HepG2 (cell line): Measurements from ENCODE around the gene GTF2A1. TPM values are rescaled to one million over a fixed set of nuclear protein-coding genes. Genes with fewer than 3 reads are reported as not detected.

ENCODE experiments used
- CEBPB ChIP-seq: IDR thresholded peaks from 2 replicates; pipeline ENCODE4 v1.6.1; 2011; ENCODE audit warnings: low read depth, low read length, improper control_type of control experiment, borderline replicate concordance
- DBP ChIP-seq: sonication (generic); formaldehyde crosslinking; IDR thresholded peaks from 2 replicates; pipeline ENCODE4 v1.4.0; 2020; ENCODE audit warnings: missing genetic modification reagents; ENCODE audit errors: not compliant biosample characterization
- ELF1 ChIP-seq: sonication (generic); formaldehyde crosslinking; IDR thresholded peaks from 2 replicates; pipeline ENCODE4 v1.4.0; 2020; ENCODE audit warnings: missing genetic modification reagents
- GPBP1L1 ChIP-seq: sonication (generic); formaldehyde crosslinking; IDR thresholded peaks from 2 replicates; pipeline ENCODE4 v1.5.0; 2020; ENCODE audit warnings: mild to moderate bottlenecking, missing genetic modification reagents
- GTF3A ChIP-seq: sonication (generic); formaldehyde crosslinking; conservative IDR thresholded peaks from 2 replicates; pipeline ENCODE4 v1.4.0; 2020; ENCODE audit warnings: mild to moderate bottlenecking, missing genetic modification reagents
- NRL ChIP-seq: sonication (generic); formaldehyde crosslinking; IDR thresholded peaks from 2 replicates; pipeline ENCODE4 v1.5.0; 2020; ENCODE audit warnings: missing genetic modification reagents, mild to moderate bottlenecking, moderate library complexity, borderline replicate concordance
- PCBP1 ChIP-seq: fragments of 200-400 bp; formaldehyde crosslinking; IDR thresholded peaks from 2 replicates; pipeline ENCODE4 v1.6.1; 2017; ENCODE audit warnings: mild to moderate bottlenecking, low read depth, low read length, borderline replicate concordance
- SIX1 ChIP-seq: sonication (generic); formaldehyde crosslinking; IDR thresholded peaks from 2 replicates; pipeline ENCODE4 v1.4.0; 2020; ENCODE audit warnings: missing genetic modification reagents, borderline replicate concordance
- SOX5 ChIP-seq: IDR thresholded peaks from 2 replicates; pipeline ENCODE4 v1.6.1; 2016; ENCODE audit warnings: borderline replicate concordance
- ZBTB42 ChIP-seq: sonication (generic); formaldehyde crosslinking; IDR thresholded peaks from 2 replicates; pipeline ENCODE4 v1.5.0; 2020; ENCODE audit warnings: mild to moderate bottlenecking, missing genetic modification reagents
- ZFY ChIP-seq: sonication (generic); formaldehyde crosslinking; IDR thresholded peaks from 2 replicates; pipeline ENCODE4 v1.4.0; 2020; ENCODE audit warnings: missing genetic modification reagents
- ZNF543 ChIP-seq: sonication (generic); formaldehyde crosslinking; IDR thresholded peaks from 2 replicates; pipeline ENCODE4 v1.4.0; 2020; ENCODE audit warnings: mild to moderate bottlenecking, missing genetic modification reagents
- ZNF572 ChIP-seq: sonication (generic); formaldehyde crosslinking; IDR thresholded peaks from 2 replicates; pipeline ENCODE4 v1.5.1; 2020; ENCODE audit warnings: mild to moderate bottlenecking, missing genetic modification reagents
- ZNF639 ChIP-seq: conservative IDR thresholded peaks from 2 replicates; pipeline ENCODE4 v1.6.1; 2018; ENCODE audit warnings: missing genetic modification reagents
- ZNF724P ChIP-seq: sonication (generic); formaldehyde crosslinking; IDR thresholded peaks from 2 replicates; pipeline ENCODE4 v1.8.0; 2022; ENCODE audit warnings: missing genetic modification reagents, borderline replicate concordance
- ZNF800 ChIP-seq: sonication (generic); formaldehyde crosslinking; IDR thresholded peaks from 2 replicates; pipeline ENCODE4 v1.4.0; 2020; ENCODE audit warnings: missing genetic modification reagents
- ZNF850 ChIP-seq: sonication (generic); formaldehyde crosslinking; conservative IDR thresholded peaks from 2 replicates; pipeline ENCODE4 v1.9.0; 2021; ENCODE audit warnings: mild to moderate bottlenecking, missing genetic modification reagents
- polyA plus RNA-seq, 8 experiments: library from polyadenylated mRNA; depleted of rRNA in 3 of 8; stranded (reverse) in 7 of 8; unstranded in 1 of 8; fragments of >200 nt; fragmentation: Illumina TruSeq in 4 of 8; extraction: Trizol in 4 of 8; gene quantifications; 2 replicates each; pipeline versions ENCODE4 v1.2.1 to v1.2.3, GENCODE V29; 2011 to 2016; ENCODE audit warnings: low read depth in 4 of 8, missing spikeins in 1 of 8, mixed read lengths in 1 of 8; ENCODE audit not compliant: insufficient read depth in 1 of 8
- total RNA-seq, 5 experiments: library from RNA; depleted of rRNA; stranded (reverse); fragments of >200 nt; fragmentation: Illumina TruSeq; extraction: Trizol; gene quantifications; 2 replicates each; pipeline ENCODE4 v1.2.3, GENCODE V29; 2016; ENCODE audit warnings: low read depth in 1 of 5
- TF ChIP-seq, protein P1 (sequence below): sonication (generic); formaldehyde crosslinking; IDR thresholded peaks from 2 replicates; pipeline ENCODE4 v1.4.0; 2020; ENCODE audit warnings: mild to moderate bottlenecking, missing genetic modification reagents
- TF ChIP-seq, protein P2 (sequence below): sonication (generic); formaldehyde crosslinking; IDR thresholded peaks from 2 replicates; pipeline ENCODE4 v1.5.0; 2020; ENCODE audit warnings: mild to moderate bottlenecking, missing genetic modification reagents

Gene GTF2A1
- total and polyA plus RNA-seq, 2 of the 13 experiments (the other 11 are each of a cell fraction or from before 2014, with no cell fraction given): 14.9 to 17.5 TPM

GRCh38 chr14:81220830-81221578 lies at the start of gene GTF2A1 (continued):
- TF ChIP-seq, protein P1, sequence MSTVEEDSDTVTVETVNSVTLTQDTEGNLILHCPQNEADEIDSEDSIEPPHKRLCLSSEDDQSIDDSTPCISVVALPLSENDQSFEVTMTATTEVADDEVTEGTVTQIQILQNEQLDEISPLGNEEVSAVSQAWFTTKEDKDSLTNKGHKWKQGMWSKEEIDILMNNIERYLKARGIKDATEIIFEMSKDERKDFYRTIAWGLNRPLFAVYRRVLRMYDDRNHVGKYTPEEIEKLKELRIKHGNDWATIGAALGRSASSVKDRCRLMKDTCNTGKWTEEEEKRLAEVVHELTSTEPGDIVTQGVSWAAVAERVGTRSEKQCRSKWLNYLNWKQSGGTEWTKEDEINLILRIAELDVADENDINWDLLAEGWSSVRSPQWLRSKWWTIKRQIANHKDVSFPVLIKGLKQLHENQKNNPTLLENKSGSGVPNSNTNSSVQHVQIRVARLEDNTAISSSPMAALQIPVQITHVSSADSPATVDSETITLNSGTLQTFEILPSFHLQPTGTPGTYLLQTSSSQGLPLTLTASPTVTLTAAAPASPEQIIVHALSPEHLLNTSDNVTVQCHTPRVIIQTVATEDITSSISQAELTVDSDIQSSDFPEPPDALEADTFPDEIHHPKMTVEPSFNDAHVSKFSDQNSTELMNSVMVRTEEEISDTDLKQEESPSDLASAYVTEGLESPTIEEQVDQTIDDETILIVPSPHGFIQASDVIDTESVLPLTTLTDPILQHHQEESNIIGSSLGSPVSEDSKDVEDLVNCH (CRISPR knock-in tag): no peak
- no peak for TF ChIP-seq GPBP1L1
- TF ChIP-seq SOX5 (CRISPR knock-in tag): no peak
- TF ChIP-seq DBP: no peak
- peak; percentile 19; the same call in 1 of the 2 replicates for TF ChIP-seq ZNF639 (CRISPR knock-in tag)
- TF ChIP-seq ZFY: peak; percentile 79
- 0 out of 2 replicates have a peak, but pooled peaks have one; percentile 40 for TF ChIP-seq ZNF800 (CRISPR knock-in tag)
- peak; percentile 97 for TF ChIP-seq ELF1 (CRISPR knock-in tag)
- no peak for TF ChIP-seq GTF3A (CRISPR knock-in tag)
- TF ChIP-seq SIX1: no peak
- peak; percentile 45 for TF ChIP-seq NRL (CRISPR knock-in tag)
- no peak for TF ChIP-seq CEBPB
- peak; percentile 88 for TF ChIP-seq ZNF543 (CRISPR knock-in tag)
- TF ChIP-seq PCBP1: 0 out of 2 replicates have a peak, but pooled peaks have one; percentile 43
- no peak for TF ChIP-seq ZNF572 (CRISPR knock-in tag)
- TF ChIP-seq ZNF724P (CRISPR knock-in tag): peak; percentile 74; the same call in 1 of the 2 replicates
- TF ChIP-seq, protein P2, sequence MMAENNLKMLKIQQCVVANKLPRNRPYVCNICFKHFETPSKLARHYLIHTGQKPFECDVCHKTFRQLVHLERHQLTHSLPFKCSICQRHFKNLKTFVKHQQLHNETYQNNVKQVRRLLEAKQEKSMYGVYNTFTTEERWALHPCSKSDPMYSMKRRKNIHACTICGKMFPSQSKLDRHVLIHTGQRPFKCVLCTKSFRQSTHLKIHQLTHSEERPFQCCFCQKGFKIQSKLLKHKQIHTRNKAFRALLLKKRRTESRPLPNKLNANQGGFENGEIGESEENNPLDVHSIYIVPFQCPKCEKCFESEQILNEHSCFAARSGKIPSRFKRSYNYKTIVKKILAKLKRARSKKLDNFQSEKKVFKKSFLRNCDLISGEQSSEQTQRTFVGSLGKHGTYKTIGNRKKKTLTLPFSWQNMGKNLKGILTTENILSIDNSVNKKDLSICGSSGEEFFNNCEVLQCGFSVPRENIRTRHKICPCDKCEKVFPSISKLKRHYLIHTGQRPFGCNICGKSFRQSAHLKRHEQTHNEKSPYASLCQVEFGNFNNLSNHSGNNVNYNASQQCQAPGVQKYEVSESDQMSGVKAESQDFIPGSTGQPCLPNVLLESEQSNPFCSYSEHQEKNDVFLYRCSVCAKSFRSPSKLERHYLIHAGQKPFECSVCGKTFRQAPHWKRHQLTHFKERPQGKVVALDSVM (CRISPR knock-in tag): no peak; the same call in 1 of the 2 replicates
- TF ChIP-seq ZNF850 (CRISPR knock-in tag): no peak
- TF ChIP-seq ZBTB42 (CRISPR knock-in tag): peak; percentile 87
